Measurements from ENCODE around the gene TBX19. TPM values are rescaled to one million over a fixed set of nuclear protein-coding genes. Genes with fewer than 3 reads are reported as not detected.

The TBX19 gene
- total and polyA plus RNA-seq, 2 of the 8 experiments (the other 6 are each of a cell fraction or from before 2014, with no cell fraction given): 1.0 to 1.8 TPM

DNA sequence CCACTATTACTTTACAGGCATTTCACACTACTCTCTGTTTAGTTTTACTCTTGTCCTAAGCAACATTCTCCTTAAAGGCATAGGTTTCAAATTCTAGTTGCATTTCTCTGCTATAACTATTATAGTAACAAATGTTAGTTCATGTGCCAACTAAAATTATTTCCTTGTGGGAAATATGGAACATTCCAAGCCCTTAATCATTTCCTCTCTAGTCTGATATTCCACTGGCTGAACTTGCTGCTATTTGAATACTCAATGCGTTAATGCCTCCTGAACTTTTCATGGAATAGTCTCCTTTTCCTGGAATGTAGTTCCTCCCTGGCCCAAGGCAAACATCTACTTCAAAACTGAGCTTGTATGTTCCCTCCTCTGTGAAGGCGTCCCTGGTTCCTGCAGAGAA, 19.3 kb upstream of the TBX19 start:
- no peaks in the 10 kb centered on the region for H3K23me2 ChIP-seq (ENCODE audit: low read depth, low read length)
- H2BK20ac ChIP-seq (ENCODE audit: low read length): no peak overlapping the region
- H2AFZ ChIP-seq (ENCODE audit: low read length): no peak overlapping the region
- 83% methylated on average over 2 of the region's 2 CpGs; no CpG with 5 or more reads in 1 of the 2 experiments for WGBS, 2 experiments (ENCODE audit: extremely low coverage in 1 of 2, insufficient coverage in 1 of 2, insufficient read length in 1 of 2, insufficient replicate concordance in 2 of 2, low coverage in 1 of 2, low lambda C conversion rate in 2 of 2, missing lambda C conversion rate in 1 of 2)
- no peak overlapping the region for H2BK15ac ChIP-seq (ENCODE audit: low read length)
- H4K91ac ChIP-seq (replicated peaks; ENCODE audit: insufficient read length, low read length): no peak overlapping the region
- H2AK5ac ChIP-seq (ENCODE audit: low read depth, low read length): no peak overlapping the region; the same call in 1 of the 2 replicates
- no peaks in the 10 kb centered on the region for H3K79me1 ChIP-seq (ENCODE audit: low read depth, low read length)
- no peak overlapping the region for H3K56ac ChIP-seq (replicated peaks; ENCODE audit: insufficient read length, low read depth, low read length)
- H3K4me1 ChIP-seq (replicated peaks in 1 of 4; ENCODE audit: control insufficient read depth in 3 of 4, insufficient read depth in 4 of 4, low read length in 3 of 4): peaks cover 1 to 8% (median 4%) of the 10 kb centered on the region in 4 experiments; a peak in 3 of 7 replicates
- no peak overlapping the region for H4K8ac ChIP-seq (ENCODE audit: extremely low read depth, insufficient read depth, low read length)
- H3K4ac ChIP-seq (replicated peaks; ENCODE audit: insufficient read length, low read depth, low read length): no peak overlapping the region
- no peak overlapping the region for H3K14ac ChIP-seq (ENCODE audit: insufficient read length)
- ChIA-PET POLR2A (ENCODE audit: partially characterized antibody) (no interaction called here), CTCF (ENCODE audit: partially characterized antibody) (interaction anchor here (1.4 to 3.3 kb wide), 2 partner anchors 21 to 26 kb away, joined by 4 to 17 read pairs; no protein-coding TSS in a partner anchor)
- no peaks in the 10 kb centered on the region for H4K20me1 ChIP-seq (replicated peaks in 1 of 2; ENCODE audit: control insufficient read depth in 1 of 2, insufficient read depth in 2 of 2, low read length in 2 of 2)
- no peak overlapping the region for H3K23ac ChIP-seq (ENCODE audit: insufficient read length)
- no peak overlapping the region for H3K9ac ChIP-seq (replicated peaks in 1 of 4; ENCODE audit: extremely low read depth in 1 of 4, low read depth in 3 of 4, low read length in 3 of 4)
- H3K79me2 ChIP-seq (ENCODE audit: control insufficient read depth in 1 of 2, insufficient read depth in 2 of 2, low read length in 2 of 2): no peaks in the 10 kb centered on the region
- no peaks in the 10 kb centered on the region for H3K27me3 ChIP-seq (replicated peaks in 1 of 4; ENCODE audit: control insufficient read depth in 3 of 4, extremely low read depth in 1 of 4, insufficient read depth in 3 of 4, low read length in 3 of 4)
- DNase-seq (ENCODE audit: low read depth in 1 of 2, low spot score in 2 of 2): no peak
- H3K9me3 ChIP-seq (ENCODE audit: insufficient read depth in 2 of 2, low read depth in 1 of 2, low read length in 1 of 2): peaks cover 4 to 11% of the 10 kb centered on the region in 2 experiments; a peak in 3 of 4 replicates
- no peak overlapping the region for H3K4me3 ChIP-seq (ENCODE audit: extremely low read depth in 1 of 4, insufficient read depth in 2 of 4, low read depth in 3 of 4, low read length in 4 of 4)
- no peak overlapping the region for H2BK120ac ChIP-seq (replicated peaks; ENCODE audit: low read depth, low read length)
- no peak overlapping the region for H2BK5ac ChIP-seq (ENCODE audit: low read depth, low read length)
- H3K4me2 ChIP-seq (ENCODE audit: insufficient read depth in 1 of 2, low read depth in 2 of 2, low read length in 2 of 2): no peak overlapping the region
- H2BK12ac ChIP-seq (ENCODE audit: low read depth, low read length): no peak overlapping the region
- no peak overlapping the region for H4K5ac ChIP-seq (ENCODE audit: insufficient read length, low read depth, low read length)
- no peak overlapping the region for H3K27ac ChIP-seq (ENCODE audit: low read depth, low read length)
- no peak overlapping the region for H3K18ac ChIP-seq (ENCODE audit: extremely low read depth, low read length)
- FAIRE-seq: no peak
- H3K36me3 ChIP-seq (ENCODE audit: control insufficient read depth in 2 of 4, insufficient read depth in 4 of 4, low read length in 3 of 4): peaks cover 0 to 3% (median 0%) of the 10 kb centered on the region in 4 experiments; a peak in 1 of 8 replicates
- TF ChIP-seq MAFK (IDR thresholded peaks at IDR 0.05; ENCODE audit: low read depth, low read length) (no peak), KDM5A (IDR thresholded peaks at IDR 0.05; ENCODE audit: low read length) (no peak), HDAC6 (IDR thresholded peaks at IDR 0.05; ENCODE audit: low read depth, low read length) (no peak), RFX5 (IDR thresholded peaks at IDR 0.05; ENCODE audit: borderline replicate concordance, low read depth, low read length) (no peak), JUND (IDR thresholded peaks at IDR 0.05; ENCODE audit: low read length) (no peak), TBP (IDR thresholded peaks at IDR 0.05; ENCODE audit: low read depth, low read length) (no peak), EP300 (IDR thresholded peaks at IDR 0.05; ENCODE audit: borderline replicate concordance in 1 of 2, low read depth in 2 of 2, low read length in 2 of 2) (no peak), KDM1A (IDR thresholded peaks at IDR 0.05; ENCODE audit: borderline replicate concordance, low read length) (no peak), BCL11A (IDR thresholded peaks at IDR 0.05; ENCODE audit: low read depth in 2 of 2, low read length in 2 of 2) (no peak), TCF12 (IDR thresholded peaks at IDR 0.05; ENCODE audit: low read depth, low read length) (no peak)
- TF ChIP-seq, protein P1, sequence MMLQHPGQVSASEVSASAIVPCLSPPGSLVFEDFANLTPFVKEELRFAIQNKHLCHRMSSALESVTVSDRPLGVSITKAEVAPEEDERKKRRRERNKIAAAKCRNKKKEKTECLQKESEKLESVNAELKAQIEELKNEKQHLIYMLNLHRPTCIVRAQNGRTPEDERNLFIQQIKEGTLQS (IDR thresholded peaks at IDR 0.05; ENCODE audit: insufficient read depth, low read depth, low read length): no peak

Data from H1 (cell line).